Liver (tissue), 3 donors: ENCODE measurements around the gene SNRK.

Experiments used
- HNF4G ChIP-seq: IDR thresholded peaks from 2 replicates; pipeline ENCODE4 v1.6.1; 2016; ENCODE audit warnings: antibody characterized with exemption
- TF ChIP-seq, protein P1 (sequence below): IDR thresholded peaks from 2 replicates; pipeline ENCODE4 v1.6.1; 2016; ENCODE audit warnings: antibody characterized with exemption, mild to moderate bottlenecking
- TF ChIP-seq, protein P2 (sequence below): IDR thresholded peaks from 2 replicates; pipeline ENCODE4 v1.6.1; 2016; ENCODE audit warnings: antibody characterized with exemption
- TF ChIP-seq, protein P3 (sequence below): fragments of 150-350 bp; IDR thresholded peaks from 2 replicates; pipeline ENCODE4 v1.5.1; 2017; ENCODE audit warnings: improper control_type of control experiment, low read depth, low read length; ENCODE audit not compliant: missing input control
- TF ChIP-seq, protein P4 (sequence below): IDR thresholded peaks from 2 replicates; pipeline ENCODE4 v1.6.1; 2016; ENCODE audit warnings: antibody characterized with exemption
- donor health status: healthy.
- donor health status: healthy.

DNA sequence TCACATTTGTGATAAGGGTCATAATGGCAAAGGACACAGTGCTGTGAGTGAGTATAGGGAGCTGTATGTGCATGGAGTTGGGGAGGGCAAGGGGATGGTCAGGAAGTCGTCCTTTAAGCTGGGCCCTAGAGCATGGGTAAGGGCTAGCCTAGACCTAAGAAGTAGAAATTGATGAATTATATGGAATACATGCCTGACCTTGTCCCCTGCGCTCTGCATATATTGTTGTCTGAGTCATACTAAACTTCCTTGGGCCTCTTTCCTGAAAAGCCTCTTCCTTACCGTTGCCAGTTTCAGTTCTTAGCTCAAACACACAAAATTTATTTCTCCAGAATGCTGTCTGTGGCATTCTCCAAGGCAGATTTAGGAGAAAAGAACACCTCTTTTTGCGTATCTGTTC, 4.6 kb downstream of the SNRK start:
- TF ChIP-seq, protein P1, sequence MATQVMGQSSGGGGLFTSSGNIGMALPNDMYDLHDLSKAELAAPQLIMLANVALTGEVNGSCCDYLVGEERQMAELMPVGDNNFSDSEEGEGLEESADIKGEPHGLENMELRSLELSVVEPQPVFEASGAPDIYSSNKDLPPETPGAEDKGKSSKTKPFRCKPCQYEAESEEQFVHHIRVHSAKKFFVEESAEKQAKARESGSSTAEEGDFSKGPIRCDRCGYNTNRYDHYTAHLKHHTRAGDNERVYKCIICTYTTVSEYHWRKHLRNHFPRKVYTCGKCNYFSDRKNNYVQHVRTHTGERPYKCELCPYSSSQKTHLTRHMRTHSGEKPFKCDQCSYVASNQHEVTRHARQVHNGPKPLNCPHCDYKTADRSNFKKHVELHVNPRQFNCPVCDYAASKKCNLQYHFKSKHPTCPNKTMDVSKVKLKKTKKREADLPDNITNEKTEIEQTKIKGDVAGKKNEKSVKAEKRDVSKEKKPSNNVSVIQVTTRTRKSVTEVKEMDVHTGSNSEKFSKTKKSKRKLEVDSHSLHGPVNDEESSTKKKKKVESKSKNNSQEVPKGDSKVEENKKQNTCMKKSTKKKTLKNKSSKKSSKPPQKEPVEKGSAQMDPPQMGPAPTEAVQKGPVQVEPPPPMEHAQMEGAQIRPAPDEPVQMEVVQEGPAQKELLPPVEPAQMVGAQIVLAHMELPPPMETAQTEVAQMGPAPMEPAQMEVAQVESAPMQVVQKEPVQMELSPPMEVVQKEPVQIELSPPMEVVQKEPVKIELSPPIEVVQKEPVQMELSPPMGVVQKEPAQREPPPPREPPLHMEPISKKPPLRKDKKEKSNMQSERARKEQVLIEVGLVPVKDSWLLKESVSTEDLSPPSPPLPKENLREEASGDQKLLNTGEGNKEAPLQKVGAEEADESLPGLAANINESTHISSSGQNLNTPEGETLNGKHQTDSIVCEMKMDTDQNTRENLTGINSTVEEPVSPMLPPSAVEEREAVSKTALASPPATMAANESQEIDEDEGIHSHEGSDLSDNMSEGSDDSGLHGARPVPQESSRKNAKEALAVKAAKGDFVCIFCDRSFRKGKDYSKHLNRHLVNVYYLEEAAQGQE: no peak
- no peak for TF ChIP-seq HNF4G
- TF ChIP-seq, protein P2, sequence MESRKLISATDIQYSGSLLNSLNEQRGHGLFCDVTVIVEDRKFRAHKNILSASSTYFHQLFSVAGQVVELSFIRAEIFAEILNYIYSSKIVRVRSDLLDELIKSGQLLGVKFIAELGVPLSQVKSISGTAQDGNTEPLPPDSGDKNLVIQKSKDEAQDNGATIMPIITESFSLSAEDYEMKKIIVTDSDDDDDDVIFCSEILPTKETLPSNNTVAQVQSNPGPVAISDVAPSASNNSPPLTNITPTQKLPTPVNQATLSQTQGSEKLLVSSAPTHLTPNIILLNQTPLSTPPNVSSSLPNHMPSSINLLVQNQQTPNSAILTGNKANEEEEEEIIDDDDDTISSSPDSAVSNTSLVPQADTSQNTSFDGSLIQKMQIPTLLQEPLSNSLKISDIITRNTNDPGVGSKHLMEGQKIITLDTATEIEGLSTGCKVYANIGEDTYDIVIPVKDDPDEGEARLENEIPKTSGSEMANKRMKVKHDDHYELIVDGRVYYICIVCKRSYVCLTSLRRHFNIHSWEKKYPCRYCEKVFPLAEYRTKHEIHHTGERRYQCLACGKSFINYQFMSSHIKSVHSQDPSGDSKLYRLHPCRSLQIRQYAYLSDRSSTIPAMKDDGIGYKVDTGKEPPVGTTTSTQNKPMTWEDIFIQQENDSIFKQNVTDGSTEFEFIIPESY: no peak
- TF ChIP-seq, protein P3, sequence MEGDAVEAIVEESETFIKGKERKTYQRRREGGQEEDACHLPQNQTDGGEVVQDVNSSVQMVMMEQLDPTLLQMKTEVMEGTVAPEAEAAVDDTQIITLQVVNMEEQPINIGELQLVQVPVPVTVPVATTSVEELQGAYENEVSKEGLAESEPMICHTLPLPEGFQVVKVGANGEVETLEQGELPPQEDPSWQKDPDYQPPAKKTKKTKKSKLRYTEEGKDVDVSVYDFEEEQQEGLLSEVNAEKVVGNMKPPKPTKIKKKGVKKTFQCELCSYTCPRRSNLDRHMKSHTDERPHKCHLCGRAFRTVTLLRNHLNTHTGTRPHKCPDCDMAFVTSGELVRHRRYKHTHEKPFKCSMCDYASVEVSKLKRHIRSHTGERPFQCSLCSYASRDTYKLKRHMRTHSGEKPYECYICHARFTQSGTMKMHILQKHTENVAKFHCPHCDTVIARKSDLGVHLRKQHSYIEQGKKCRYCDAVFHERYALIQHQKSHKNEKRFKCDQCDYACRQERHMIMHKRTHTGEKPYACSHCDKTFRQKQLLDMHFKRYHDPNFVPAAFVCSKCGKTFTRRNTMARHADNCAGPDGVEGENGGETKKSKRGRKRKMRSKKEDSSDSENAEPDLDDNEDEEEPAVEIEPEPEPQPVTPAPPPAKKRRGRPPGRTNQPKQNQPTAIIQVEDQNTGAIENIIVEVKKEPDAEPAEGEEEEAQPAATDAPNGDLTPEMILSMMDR: no peak
- TF ChIP-seq, protein P4, sequence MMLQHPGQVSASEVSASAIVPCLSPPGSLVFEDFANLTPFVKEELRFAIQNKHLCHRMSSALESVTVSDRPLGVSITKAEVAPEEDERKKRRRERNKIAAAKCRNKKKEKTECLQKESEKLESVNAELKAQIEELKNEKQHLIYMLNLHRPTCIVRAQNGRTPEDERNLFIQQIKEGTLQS: no peak
